OCI-LY7 (cell line): Measurements from ENCODE around the gene IER5L. TPM values are rescaled to one million over a fixed set of nuclear protein-coding genes. Genes with fewer than 3 reads are reported as not detected.
A peak's percentile ranks its signal among the peaks of the same experiment; 100 is the strongest.

ENCODE experiments used
- BruUV-seq: library from RNA; stranded (reverse); fragments of 400-500 nt; replicated peaks from 2 replicates; lab custom pipeline; 2021; lab: Mats Ljungman, UMichigan
- CTCF ChIA-PET: fragments of 300-600 bp; sonication (Branson Sonifier 250); formaldehyde crosslinking; loops from one replicate; lab custom pipeline; 2022; ENCODE audit warnings: antibody characterized with exemption; ENCODE audit not compliant: unreplicated experiment; lab: Charles Lee
- POLR2A ChIA-PET: fragments of 300-600 bp; sonication (Branson Sonifier 250); formaldehyde crosslinking; loops from one replicate; lab custom pipeline; 2022; ENCODE audit warnings: antibody characterized with exemption; lab: Charles Lee
- DNase-seq: peaks from one replicate; pipeline ENCODE4 v3.0.0-alpha.2; 2015; ENCODE audit warnings: low spot score
- H2AFZ ChIP-seq: fragments of 200-600 bp; sonication (generic), shearing (Covaris generic); 2 replicates; pipeline ENCODE4 v1.6.1; 2014; ENCODE audit warnings: mild to moderate bottlenecking, antibody characterized with exemption, low read length, moderate library complexity
- H3K27ac ChIP-seq: fragments of 200-600 bp; sonication (generic); 2 replicates; pipeline ENCODE4 v1.5.1; 2014; ENCODE audit warnings: mixed run types, low read depth, mild to moderate bottlenecking, moderate library complexity, low read length, inconsistent platforms; ENCODE audit not compliant: poor library complexity, severe bottlenecking
- H3K36me3 ChIP-seq: fragments of 200-600 bp; sonication (generic); 2 replicates; pipeline ENCODE4 v1.6.1; 2014; ENCODE audit warnings: mild to moderate bottlenecking, antibody characterized with exemption, low read length, moderate library complexity, mixed read lengths; ENCODE audit not compliant: insufficient read depth
- H3K4me1 ChIP-seq: fragments of 200-600 bp; sonication (generic); 2 replicates; pipeline ENCODE4 v1.5.1; 2014; ENCODE audit warnings: mild to moderate bottlenecking, low read length; ENCODE audit not compliant: insufficient read depth, poor library complexity, severe bottlenecking
- H3K4me2 ChIP-seq: fragments of 200-600 bp; sonication (generic); 2 replicates; pipeline ENCODE4 v1.6.1; 2014; ENCODE audit warnings: mild to moderate bottlenecking, low read length
- H3K4me3 ChIP-seq: fragments of 200-600 bp; sonication (generic); 2 replicates; pipeline ENCODE4 v1.5.1; 2014; ENCODE audit warnings: mild to moderate bottlenecking, low read depth, low read length; ENCODE audit not compliant: poor library complexity, severe bottlenecking
- H3K79me2 ChIP-seq: fragments of 200-600 bp; sonication (generic); 2 replicates; pipeline ENCODE4 v1.6.1; 2016; ENCODE audit warnings: low read depth, mild to moderate bottlenecking, low read length, moderate library complexity, mixed read lengths; ENCODE audit not compliant: insufficient read depth
- H3K9me2 ChIP-seq: fragments of 200-600 bp; sonication (generic); 2 replicates; pipeline ENCODE4 v1.6.1; 2016; ENCODE audit warnings: mild to moderate bottlenecking, low read length, mixed read lengths; ENCODE audit not compliant: insufficient read depth
- H3K9me3 ChIP-seq: fragments of 200-600 bp; sonication (generic); 2 replicates; pipeline ENCODE4 v1.6.1; 2014; ENCODE audit warnings: mild to moderate bottlenecking, mixed run types, low read length, mixed read lengths
- H4K20me1 ChIP-seq: fragments of 200-600 bp; sonication (generic); 2 replicates; pipeline ENCODE4 v1.6.1; 2014; ENCODE audit warnings: mild to moderate bottlenecking, antibody characterized with exemption, low read length, moderate library complexity, mixed read lengths; ENCODE audit not compliant: insufficient read depth
- CTCF ChIP-seq: fragments of 200-600 bp; sonication (generic); conservative IDR thresholded peaks from 2 replicates; pipeline ENCODE4 v1.5.1; 2014; ENCODE audit warnings: mild to moderate bottlenecking, antibody characterized with exemption, low read length, moderate library complexity, mixed read lengths
- EZH2phosphoT487 ChIP-seq: fragments of 200-600 bp; sonication (generic); IDR thresholded peaks from 2 replicates; pipeline ENCODE4 v1.6.1; 2018; ENCODE audit warnings: low read depth, borderline replicate concordance, mild to moderate bottlenecking, mixed run types, antibody characterized with exemption, low read length, moderate library complexity, mixed read lengths
- intact Hi-C: fragments of 100-400 bp; cut with micrococcal nuclease; formaldehyde crosslinking; loops from one replicate; pipeline ENCODE4 v1.10.0; 2022; ENCODE audit not compliant: unreplicated experiment
- total RNA-seq, 2 experiments: library from RNA; depleted of rRNA in 1 of 2; stranded (reverse); fragments of >200 nt in 1 of 2; shearing (Covaris generic) in 1 of 2; gene quantifications; 2 replicates each; pipeline ENCODE4 v1.2.3, GENCODE V29; 2014 to 2022

The IER5L gene
- total RNA-seq, 2 experiments from 2014 or later = 2.8 to 21.2 TPM

GRCh38 chr9:129139233-129139992, 38.6 kb downstream of the IER5L start:
- DNase-seq = peak; percentile 87
- BruUV-seq = no TSS peak
- Histone ChIP-seq H4K20me1 (no peaks in the 10 kb centered on the region), H3K4me3 (peak overlapping the region; percentile 64), H3K4me1 (peaks cover 53% of the 10 kb centered on the region), H3K79me2 (no peaks in the 10 kb centered on the region; the same call in 1 of the 2 replicates), H3K4me2 (peak overlapping the region; percentile 98), H3K9me3 (no peaks in the 10 kb centered on the region), H3K27ac (peak overlapping the region; percentile 91), H2AFZ (peak overlapping the region; percentile 36; the same call in 1 of the 2 replicates), H3K9me2 (no peaks in the 10 kb centered on the region), H3K36me3 (peaks cover 49% of the 10 kb centered on the region)
- TF ChIP-seq CTCF (peak; percentile 97), EZH2phosphoT487 (no peak)
- intact Hi-C loops = loop anchor here (1.0 kb wide), 2 partner anchors 35 to 472 kb away; no protein-coding TSS in a partner anchor
- ChIA-PET CTCF (interaction anchor here (0.6 to 1.6 kb wide), 7 partner anchors 8 to 485 kb away, joined by 3 to 9 read pairs (median 3); partner anchors contain the start of gene IER5L), POLR2A (interaction anchor here (0.5 to 2.0 kb wide), 4 partner anchors 9 to 453 kb away, joined by 3 to 7 read pairs (median 4); no protein-coding TSS in a partner anchor)

GRCh38 chr9:129138476-129139232, 39.4 kb downstream of the IER5L start:
- no peaks in the 10 kb centered on the region for H3K9me3 ChIP-seq
- TF ChIP-seq EZH2phosphoT487 = no peak
- no peak for TF ChIP-seq CTCF
- H3K4me2 ChIP-seq = peak overlapping the region; percentile 98
- no peaks in the 10 kb centered on the region for H3K9me2 ChIP-seq
- no TSS peak for BruUV-seq
- H3K4me3 ChIP-seq = no peak overlapping the region
- peak; percentile 18 for DNase-seq
- intact Hi-C loops = loop anchor here (1.0 kb wide), 2 partner anchors 36 to 473 kb away; no protein-coding TSS in a partner anchor
- no peaks in the 10 kb centered on the region for H4K20me1 ChIP-seq
- H2AFZ ChIP-seq = no peak overlapping the region
- no peaks in the 10 kb centered on the region; the same call in 1 of the 2 replicates for H3K79me2 ChIP-seq
- ChIA-PET POLR2A (interaction anchor here (0.6 to 2.0 kb wide), 4 partner anchors 8 to 213 kb away, joined by 3 to 7 read pairs (median 4); no protein-coding TSS in a partner anchor), CTCF (interaction anchor here (0.7 to 1.2 kb wide), 4 partner anchors 10 to 485 kb away, joined by 3 to 4 read pairs (median 3); no protein-coding TSS in a partner anchor)
- peaks cover 46% of the 10 kb centered on the region; the same call in 1 of the 2 replicates for H3K36me3 ChIP-seq
- peaks cover 48% of the 10 kb centered on the region for H3K4me1 ChIP-seq
- H3K27ac ChIP-seq = peak overlapping the region; percentile 91
